HG02970 (cell line): ENCODE results near the gene SDK1.

ENCODE experiments used
- ATAC-seq: cut with Tn5 transposase; IDR thresholded peaks from one replicate; pipeline ENCODE4 v1.9.1; 2021; ENCODE audit warnings: mild to moderate bottlenecking, moderate library complexity, moderate number of reproducible peaks; ENCODE audit not compliant: unreplicated experiment, low FRiP score

The SDK1 gene

DNA sequence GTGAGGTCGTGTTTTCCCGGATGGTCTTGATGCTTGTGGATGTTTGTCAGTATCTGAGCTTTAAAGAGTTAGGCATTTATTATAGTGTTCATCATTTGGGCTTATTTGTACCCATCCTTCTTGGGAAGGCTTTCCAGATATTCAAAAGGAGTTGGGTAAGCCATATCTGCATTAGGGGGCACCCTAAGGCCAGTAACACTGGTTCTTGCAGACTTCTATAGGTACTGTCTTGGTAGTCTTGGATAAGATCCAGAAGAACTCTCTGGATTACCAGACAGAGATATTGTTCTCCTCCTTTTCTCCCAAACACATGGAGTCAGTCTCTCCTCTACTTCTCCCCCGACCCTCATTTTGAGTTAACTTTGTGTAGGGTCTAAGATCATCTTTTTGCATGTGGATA is 92.8 kb downstream of the SDK1 start:
- ATAC-seq = no peak

DNA sequence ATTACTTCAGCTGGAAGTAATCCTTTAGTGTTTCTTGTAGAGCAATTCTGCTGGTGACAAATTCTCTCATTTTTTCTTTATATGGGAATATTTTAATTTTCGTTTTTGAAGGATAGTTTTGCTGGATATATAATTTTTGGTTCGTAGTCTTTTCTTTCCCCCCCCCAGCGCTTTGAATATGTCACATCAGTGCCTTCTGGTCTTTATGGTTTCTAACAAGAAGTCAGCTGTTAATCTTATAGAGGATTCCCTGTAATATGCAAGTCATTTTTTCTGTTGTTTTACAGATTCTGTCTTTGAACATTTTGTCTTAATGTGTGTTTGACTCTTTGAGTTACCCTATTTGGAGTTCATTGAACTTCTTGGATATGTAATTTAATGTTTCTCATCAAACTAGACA is 96.3 kb downstream of the SDK1 start:
- no peak for ATAC-seq

DNA sequence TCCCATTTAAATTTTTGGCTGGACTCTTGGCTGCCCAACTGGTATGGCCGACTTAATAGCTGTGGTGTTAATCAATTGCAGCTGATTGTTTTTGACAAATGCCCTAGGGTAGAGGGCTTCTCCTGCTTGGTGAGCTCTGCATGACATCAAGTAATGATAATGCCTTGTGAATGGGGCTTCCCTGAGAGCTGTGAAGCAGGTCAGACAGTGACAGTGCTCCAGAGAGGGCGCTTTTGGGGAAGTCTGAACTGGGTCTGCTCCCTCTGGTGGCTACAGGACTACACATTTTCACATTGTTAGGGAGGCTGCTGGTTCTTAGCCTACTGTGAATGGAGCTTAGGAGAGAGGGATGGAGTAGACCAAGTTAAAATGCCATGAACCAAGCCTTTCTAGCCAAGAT is 98.8 kb downstream of the SDK1 start:
- no peak for ATAC-seq

DNA sequence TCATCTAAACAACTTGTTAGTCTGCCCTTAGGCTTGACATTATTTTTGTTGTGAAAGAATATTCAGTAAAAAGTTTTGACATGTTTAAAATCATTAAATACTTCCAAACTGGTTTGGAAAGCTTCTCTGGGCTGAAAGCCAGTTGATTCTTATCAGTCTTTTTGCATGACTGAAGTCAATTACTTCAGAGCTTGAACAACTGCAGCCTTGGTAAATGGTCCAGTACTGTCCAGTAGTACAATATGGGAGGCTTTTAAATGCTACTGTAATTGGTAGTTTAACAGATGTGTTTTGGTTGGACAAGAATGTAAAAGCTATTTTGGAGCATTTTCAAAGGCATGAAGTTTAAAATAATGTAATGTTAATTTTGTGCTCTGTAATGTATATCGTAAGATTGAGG is 103.4 kb downstream of the SDK1 start:
- no peak for ATAC-seq

DNA sequence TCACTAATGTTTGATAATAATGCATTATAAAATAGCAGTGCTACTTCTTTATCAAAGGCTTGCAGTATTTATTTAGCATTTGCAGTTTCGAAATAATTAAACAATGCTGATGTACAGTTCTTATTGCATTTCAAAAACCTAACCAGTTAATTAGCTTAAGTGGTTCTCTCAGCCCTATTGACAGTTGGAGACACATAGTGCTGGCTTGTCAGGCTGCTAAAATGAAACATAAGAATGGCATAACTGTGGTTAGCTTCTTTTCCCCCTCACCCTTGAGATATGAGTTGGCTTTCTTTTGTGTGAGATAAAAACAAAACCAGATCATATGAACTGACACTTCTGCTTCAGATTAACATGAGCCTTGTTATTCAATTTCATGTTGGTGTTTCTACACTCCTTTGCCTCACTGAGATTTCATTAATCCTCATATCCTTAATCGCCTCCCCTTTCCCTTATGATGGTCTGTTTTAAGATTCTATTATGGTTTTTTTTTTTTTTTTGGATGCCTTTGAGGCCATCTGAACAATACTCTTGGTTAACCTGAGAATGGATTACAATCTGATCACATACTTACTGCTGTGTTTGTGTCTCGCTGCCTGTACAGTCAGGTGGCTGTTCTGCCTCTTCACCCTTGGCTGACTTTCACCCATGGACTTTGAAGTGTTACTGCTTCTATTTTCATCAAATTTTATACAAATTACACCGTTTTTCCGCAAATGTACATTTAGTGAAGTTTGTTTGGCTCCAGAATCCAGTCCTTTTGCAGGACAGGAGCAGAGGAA is 108.0 kb downstream of the SDK1 start:
- no peak for ATAC-seq

DNA sequence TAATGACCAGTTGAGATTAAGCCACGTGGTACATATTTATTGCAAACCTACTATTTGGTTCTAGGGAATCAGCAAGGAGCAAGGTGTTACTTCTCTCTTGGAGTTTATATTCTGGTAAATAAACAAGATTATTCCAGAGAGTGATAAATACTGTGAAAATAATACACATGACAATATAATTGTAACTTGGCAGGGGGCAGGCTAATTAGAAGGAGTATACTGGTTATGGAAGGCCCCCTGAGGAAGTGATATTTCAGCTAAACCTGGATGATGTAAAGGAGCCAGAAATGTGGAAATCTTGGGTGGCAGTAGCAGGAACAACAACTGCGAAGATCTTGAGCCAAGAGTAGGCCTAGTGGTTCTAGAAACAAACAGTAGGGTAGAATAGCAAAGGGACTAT is 111.8 kb downstream of the SDK1 start:
- no peak for ATAC-seq

DNA sequence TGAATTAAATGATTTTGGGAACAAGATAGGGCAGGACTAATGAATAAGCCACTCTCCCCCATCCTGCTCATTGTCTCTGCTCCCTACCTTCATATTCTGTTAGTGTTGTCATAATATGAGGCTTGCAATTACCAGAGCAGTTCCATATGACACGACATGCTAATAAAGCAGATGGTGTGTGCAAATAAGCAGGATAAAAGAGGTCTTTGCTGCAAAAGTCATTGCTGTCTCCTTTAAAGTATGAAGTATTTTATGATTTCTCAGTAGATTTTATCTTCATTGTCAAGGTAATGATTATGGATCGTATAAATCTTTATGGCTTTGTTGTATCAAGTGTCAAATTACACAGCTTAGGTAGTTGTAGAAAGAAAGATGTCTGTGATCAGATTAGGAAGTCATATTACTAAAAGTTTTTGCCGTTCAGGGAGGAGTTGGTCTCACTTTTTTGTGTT is 114.8 kb downstream of the SDK1 start:
- no peak for ATAC-seq

DNA sequence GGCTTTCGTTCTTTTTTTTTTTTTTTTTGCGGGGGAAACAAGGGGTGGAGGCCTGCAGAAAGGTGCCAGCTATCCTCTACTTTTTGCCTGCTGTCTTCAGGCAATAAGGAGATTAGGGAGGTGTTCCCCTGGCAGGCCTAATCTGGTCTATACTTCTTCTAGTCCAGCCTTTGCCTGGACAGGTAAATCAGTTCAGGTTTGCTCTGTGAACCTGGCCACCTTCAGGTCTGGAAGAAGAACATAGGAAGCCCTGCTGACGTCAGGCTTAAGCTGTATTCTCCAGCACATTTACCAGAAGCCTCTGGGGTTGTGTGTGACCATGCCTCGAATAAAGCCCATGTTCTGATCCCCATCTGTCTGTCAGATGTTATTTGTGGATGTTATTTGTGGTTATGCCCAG is 115.4 kb downstream of the SDK1 start:
- no peak for ATAC-seq

DNA sequence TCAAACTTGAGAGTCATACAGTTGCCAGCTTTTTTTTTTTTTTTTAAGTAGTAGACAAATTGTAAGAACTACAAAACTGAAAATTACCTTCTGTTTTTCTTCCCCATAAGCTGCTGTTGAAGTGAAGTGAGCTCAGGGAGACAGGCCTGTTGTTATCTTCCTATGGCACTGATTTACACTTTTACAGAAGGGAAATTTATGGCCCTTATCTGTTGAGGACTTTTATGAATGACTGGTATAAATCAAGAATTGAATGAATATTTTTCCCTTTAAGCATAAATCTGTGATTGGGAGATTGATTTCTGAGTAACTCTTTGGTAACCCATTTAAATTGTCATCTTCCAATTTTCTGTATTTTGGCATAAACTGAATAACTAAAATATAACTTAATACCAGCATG is 124.0 kb downstream of the SDK1 start:
- ATAC-seq = no peak

DNA sequence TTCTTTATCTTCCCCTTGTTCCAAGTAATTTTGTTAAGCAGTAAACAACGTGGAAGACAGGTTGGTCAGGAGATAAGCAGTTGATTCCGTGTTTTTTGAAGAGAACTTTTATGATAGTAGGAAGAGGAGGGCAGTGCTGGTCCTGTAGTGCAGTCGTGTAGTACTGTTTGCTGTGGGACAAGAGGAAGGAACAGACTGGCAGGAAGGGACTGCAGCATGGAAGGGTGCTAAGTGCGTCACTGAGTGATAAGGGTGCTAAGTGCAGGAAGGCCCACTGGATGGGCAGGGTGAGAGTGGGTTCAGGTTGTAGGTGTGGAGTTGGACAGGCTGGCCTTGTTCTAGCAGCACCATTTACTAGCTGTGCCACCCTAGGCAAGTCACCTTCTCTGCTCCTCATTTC is 125.0 kb downstream of the SDK1 start:
- ATAC-seq = no peak

DNA sequence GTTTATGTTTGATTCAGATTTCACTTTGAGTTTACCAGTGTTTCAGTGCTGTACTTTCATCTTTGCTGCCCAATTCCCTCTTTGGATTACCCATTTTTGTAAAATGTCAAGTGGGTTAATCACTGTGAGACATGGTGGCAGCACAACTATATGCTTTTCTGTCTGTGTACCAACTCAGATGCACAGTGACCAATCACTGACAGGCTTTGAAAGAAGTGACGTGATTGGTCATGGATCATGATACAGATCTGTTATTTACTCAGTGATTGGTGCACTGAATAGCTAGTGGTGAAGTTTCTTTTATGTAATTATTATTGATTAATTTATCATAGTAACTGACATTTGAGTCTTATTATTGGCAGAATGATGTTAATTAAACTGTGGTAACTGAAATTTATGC is 126.9 kb downstream of the SDK1 start:
- no peak for ATAC-seq

DNA sequence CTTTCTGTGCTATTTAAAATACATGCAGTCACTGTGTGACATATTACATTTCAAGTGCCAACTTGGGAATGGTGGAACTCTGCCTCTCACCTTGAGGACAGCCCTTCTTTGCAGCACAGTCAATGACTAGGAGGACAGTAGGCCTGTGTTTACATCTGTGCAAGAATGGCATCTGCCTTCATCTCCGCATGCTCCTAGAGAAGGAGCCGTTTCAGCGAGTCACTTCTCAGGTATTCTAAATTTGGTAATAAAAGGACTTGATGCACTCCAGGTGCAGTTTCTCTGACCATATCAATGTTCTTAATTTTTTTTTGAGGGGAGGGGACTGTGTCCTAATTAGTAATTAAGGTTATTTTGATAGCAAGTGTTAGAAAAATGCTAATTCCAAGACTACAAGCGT is 128.9 kb downstream of the SDK1 start:
- ATAC-seq = no peak

DNA sequence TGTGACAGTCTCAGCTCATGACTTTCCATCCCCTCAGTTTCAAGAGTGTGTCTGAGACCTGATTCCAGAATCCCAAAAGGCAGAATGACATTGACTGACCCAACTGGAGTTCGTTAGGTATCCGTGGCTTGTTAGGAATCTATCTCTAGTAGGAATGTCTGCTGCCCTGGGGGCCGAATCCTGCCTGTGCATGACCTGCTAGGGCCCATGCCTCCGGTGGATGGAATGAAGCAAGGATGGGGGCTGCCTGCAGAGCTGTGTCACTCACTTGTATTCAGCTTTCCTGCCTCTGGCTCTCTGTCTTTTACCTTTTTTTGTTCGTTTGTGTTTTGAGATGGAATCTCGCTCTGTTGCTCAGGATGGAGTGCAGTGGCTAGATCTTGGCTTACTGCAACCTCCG is 129.5 kb downstream of the SDK1 start:
- no peak for ATAC-seq

DNA sequence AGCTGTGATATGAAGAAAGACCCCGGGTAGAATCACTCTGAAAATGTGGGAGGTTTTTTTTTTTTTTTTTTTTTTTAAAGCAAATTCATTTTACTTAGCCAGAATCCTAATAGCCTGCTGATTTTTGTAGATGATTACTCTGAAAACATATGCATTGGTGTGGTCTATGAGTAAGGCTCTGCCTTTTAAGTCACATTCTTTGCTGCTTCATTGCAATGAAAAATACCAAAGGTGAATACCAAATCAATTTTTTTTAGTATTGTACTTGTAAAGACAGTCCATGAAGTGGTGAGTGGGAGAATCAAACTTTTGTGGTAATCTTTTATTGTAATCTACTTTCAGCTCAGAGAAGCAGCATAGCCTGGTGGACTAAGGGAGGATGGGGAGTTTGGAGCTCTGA is 130.3 kb downstream of the SDK1 start:
- no peak for ATAC-seq

DNA sequence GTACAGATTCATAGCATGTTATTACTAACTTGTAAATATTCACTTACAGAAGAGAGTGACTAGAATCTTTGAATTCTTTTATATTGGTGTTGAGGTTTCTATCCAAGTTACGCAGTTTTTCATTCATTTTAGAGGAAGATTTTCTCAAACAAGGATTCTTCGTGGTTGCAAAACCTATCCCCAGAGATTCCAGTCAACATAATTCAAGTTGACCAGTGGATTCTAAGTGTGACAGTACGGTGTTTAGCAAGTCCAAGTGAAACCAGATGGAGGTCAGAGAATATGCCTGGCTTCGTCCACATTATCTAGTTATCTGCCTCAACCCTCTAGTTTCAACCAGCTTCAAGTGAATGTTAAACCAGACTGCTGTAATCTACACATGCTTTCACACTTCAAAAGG is 131.9 kb downstream of the SDK1 start:
- no peak for ATAC-seq

DNA sequence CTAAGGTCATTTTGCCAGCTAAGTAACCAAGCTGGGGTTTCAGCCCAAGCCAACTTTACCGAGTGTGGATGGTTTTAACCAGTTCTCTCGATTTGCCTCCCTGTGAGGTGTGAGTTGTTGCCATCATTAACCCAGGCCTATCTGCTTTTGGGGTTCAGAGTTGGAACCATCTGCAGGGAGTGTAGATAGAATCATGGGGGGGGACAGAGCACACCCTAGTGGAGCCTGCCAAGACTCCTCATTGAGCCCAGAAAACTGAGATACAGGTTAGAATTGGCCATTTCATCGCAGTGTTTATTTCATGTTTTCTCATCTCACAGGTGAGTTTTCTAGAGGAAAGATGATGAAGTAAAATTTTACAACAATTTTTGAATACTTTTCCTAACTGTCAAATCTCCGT is 133.6 kb downstream of the SDK1 start:
- no peak for ATAC-seq

DNA sequence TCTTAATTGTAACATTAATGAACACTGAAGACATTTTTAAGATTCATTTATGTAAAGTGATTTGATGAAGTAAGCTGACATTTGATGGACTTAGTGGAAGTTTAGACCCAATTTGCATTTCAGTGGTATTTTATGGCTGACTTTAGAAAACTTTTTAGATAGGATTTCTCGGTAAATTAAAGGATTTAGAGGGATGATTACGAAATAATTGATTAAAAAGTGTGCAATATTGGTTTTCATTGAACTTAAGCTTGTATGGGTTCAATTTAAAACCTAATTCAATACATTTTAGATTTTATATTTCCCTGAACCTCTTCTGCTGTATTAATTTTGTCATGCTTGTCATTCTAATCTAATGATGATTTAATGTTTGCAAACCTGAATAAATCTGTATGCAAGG is 135.1 kb downstream of the SDK1 start:
- ATAC-seq = no peak

DNA sequence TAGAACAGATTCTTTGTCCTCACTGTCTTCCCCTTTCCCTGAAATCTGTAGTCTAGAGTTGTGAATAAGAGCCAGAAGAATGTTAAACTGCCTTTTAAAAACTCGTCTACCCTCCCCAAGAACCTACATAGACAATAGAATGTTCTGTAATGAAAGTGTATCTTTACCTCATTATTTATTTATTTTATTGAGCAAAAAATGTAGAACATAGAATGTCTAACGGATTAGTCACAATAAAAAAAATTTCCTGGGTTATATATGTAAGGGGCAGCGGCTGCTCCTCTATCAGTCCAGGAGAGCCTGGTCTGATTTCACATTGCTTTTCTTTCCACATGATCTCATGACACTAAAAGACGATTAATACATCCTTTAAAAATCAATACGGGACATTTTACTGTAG is 135.7 kb downstream of the SDK1 start:
- no peak for ATAC-seq

DNA sequence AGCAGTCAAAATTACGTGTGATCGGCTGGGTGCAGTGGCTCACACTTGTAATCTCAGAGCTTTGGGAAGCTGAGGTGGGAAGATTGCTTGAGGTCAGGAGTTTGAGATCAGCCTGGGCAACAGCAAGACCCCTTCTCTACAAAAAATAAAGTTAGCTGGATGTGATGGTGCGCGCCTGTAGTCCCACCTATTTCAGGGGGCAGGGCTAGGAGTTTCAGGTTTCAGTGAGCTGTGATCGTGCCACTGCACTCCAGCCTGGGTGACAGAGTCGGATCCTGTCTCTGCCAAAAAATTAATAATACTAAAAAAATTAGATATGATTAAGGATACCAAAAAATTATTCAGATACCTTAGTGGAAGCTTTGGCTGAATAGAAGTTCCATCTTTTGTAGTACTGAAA is 136.4 kb downstream of the SDK1 start:
- ATAC-seq = no peak

DNA sequence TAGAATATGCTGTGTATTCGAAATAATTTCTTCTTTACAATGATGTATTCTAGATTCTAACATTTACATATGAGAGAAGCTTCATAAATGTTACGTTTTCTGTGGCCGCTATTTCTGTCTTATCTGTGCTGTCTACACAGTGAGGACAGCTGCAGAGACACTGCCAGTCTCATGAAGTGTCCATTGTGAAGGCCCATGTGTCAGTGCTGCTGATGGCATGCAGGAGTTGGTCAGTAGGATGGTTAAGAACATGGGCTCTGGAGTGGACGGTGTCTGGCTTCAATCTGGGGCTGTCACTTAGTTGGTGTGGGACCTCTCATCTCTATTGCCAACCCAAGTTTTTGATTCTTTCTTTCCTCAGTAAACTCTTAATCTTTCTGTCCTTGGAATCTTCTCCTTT is 137.3 kb downstream of the SDK1 start:
- no peak for ATAC-seq

DNA sequence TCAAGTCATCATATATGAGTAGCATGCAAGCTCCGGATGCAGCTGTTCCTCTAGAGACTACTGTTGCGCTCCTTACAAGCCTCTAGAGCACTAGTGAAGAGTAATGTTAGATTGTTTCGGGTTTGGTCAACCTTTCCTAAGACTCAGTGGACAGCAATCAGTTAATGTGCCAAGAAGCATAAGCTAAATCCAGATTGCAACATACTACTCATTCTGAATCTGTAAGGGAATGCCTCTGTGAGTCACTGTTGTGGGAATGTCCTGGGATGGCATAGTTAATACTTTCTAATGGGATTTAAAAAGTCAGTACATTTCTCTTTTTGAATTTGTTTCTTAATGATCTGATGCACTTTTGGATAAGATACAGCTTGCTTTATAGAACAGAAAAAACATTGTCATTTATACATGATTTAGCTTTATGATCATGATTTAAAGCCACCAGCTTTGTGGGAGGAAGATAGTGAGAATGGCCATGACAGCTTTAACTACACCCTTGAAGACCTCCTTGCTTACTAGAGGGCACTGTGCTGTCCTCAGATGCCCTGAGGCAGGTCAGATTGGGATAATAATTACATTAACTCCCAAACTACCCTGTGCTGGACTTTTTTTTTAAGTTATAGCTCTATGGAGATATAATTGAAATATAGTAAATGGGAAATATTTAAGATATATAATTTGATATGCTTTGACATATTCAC is 138.4 kb downstream of the SDK1 start:
- no peak for ATAC-seq

DNA sequence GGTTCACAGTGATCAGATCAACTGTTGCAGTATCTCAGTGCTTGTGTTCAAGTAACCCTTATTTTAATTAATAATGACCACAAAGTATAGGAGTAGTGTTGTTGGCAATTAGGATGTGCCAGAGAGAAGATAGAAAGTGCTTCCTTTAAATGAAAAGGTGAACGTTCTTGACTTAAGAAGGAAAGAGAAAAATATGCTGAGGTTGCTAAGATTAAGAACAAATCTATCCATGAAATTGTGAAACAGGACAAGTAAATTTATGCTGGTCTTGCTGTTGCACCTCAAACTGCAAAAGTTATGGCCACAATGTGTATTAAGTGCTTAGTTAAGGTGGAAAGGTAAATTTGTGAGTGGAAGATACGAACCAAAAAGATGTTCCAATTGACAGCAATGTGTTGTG is 139.5 kb downstream of the SDK1 start:
- ATAC-seq = no peak
